ENCODE measurements around the gene MYL7.

- TF ChIP-seq CTCF (conservative IDR thresholded peaks at IDR 0.05 in 1 of 2, IDR thresholded peaks at IDR 0.05 in 1 of 2; ENCODE audit: low read depth in 1 of 2, low read length in 2 of 2) (no peak), EZH2 (IDR thresholded peaks at IDR 0.05; ENCODE audit: low read length, missing control alignments) (no peak)
These were observed 29.4 kb downstream of the MYL7 start for GRCh38 chr7:44111761-44112160.

All from fibroblast of lung (primary cell).